ENCODE measurements around the gene TMTC1. TPM values are rescaled to one million over a fixed set of nuclear protein-coding genes. Genes with fewer than 3 reads are reported as not detected.

Gene TMTC1
- total and polyA plus RNA-seq, 2 of the 8 experiments (the other 6 are each of a cell fraction or from before 2014, with no cell fraction given): 15.4 to 20.8 TPM

GRCh38 chr12:29711381-29711780 lies 72.4 kb downstream of the TMTC1 start:
- no peaks in the 10 kb centered on the region for H3K79me2 ChIP-seq (ENCODE audit: control insufficient read depth in 1 of 2, insufficient read depth in 2 of 2, low read length in 2 of 2)
- no peaks in the 10 kb centered on the region for H3K23me2 ChIP-seq (ENCODE audit: low read depth, low read length)
- H4K91ac ChIP-seq (replicated peaks; ENCODE audit: insufficient read length, low read length): no peak overlapping the region
- no peaks in the 10 kb centered on the region for H4K20me1 ChIP-seq (replicated peaks in 1 of 2; ENCODE audit: control insufficient read depth in 1 of 2, insufficient read depth in 2 of 2, low read length in 2 of 2)
- H2BK120ac ChIP-seq (replicated peaks; ENCODE audit: low read depth, low read length): no peak overlapping the region
- no peak overlapping the region for H3K18ac ChIP-seq (ENCODE audit: extremely low read depth, low read length)
- H3K36me3 ChIP-seq (ENCODE audit: control insufficient read depth in 2 of 4, insufficient read depth in 4 of 4, low read length in 3 of 4): no peaks in the 10 kb centered on the region
- no peak overlapping the region for H3K9ac ChIP-seq (replicated peaks in 1 of 4; ENCODE audit: extremely low read depth in 1 of 4, low read depth in 3 of 4, low read length in 3 of 4)
- H2AK5ac ChIP-seq (ENCODE audit: low read depth, low read length): no peak overlapping the region
- WGBS, 2 experiments (ENCODE audit: extremely low coverage in 1 of 2, insufficient coverage in 1 of 2, insufficient read length in 1 of 2, insufficient replicate concordance in 2 of 2, low coverage in 1 of 2, low lambda C conversion rate in 2 of 2, missing lambda C conversion rate in 1 of 2): 81% methylated on average over 2 of the region's 2 CpGs; no CpG with 5 or more reads in 1 of the 2 experiments
- H3K27ac ChIP-seq (ENCODE audit: low read depth, low read length): no peak overlapping the region
- no peak overlapping the region for H3K4me2 ChIP-seq (ENCODE audit: insufficient read depth in 1 of 2, low read depth in 2 of 2, low read length in 2 of 2)
- no peaks in the 10 kb centered on the region; the same call in 1 of the 2 replicates for H3K79me1 ChIP-seq (ENCODE audit: low read depth, low read length)
- no peak overlapping the region for H2BK20ac ChIP-seq (ENCODE audit: low read length)
- no peak overlapping the region for H3K4ac ChIP-seq (replicated peaks; ENCODE audit: insufficient read length, low read depth, low read length)
- peaks cover 0 to 3% (median 1%) of the 10 kb centered on the region in 4 experiments; a peak in 3 of 7 replicates for H3K4me1 ChIP-seq (replicated peaks in 1 of 4; ENCODE audit: control insufficient read depth in 3 of 4, insufficient read depth in 4 of 4, low read length in 3 of 4)
- H3K56ac ChIP-seq (replicated peaks; ENCODE audit: insufficient read length, low read depth, low read length): no peak overlapping the region
- H2BK12ac ChIP-seq (ENCODE audit: low read depth, low read length): no peak overlapping the region
- H3K9me3 ChIP-seq (ENCODE audit: insufficient read depth in 2 of 2, low read depth in 1 of 2, low read length in 1 of 2): no peaks in the 10 kb centered on the region
- POLR2A ChIA-PET (ENCODE audit: partially characterized antibody): no interaction called here
- no peaks in the 10 kb centered on the region for H3K27me3 ChIP-seq (replicated peaks in 1 of 4; ENCODE audit: control insufficient read depth in 3 of 4, extremely low read depth in 1 of 4, insufficient read depth in 3 of 4, low read length in 3 of 4)
- FAIRE-seq (no peak), DNase-seq (ENCODE audit: low read depth in 1 of 2, low spot score in 2 of 2) (no peak)
- no peak overlapping the region for H2BK5ac ChIP-seq (ENCODE audit: low read depth, low read length)
- H2AFZ ChIP-seq (ENCODE audit: low read length): no peak overlapping the region
- H3K23ac ChIP-seq (ENCODE audit: insufficient read length): no peak overlapping the region
- no peak overlapping the region for H4K8ac ChIP-seq (ENCODE audit: extremely low read depth, insufficient read depth, low read length)
- no peak overlapping the region for H2BK15ac ChIP-seq (ENCODE audit: low read length)
- no peak overlapping the region for H4K5ac ChIP-seq (ENCODE audit: insufficient read length, low read depth, low read length)
- no peak overlapping the region for H3K4me3 ChIP-seq (ENCODE audit: extremely low read depth in 1 of 4, insufficient read depth in 2 of 4, low read depth in 3 of 4, low read length in 4 of 4)
- CTCF ChIA-PET (ENCODE audit: partially characterized antibody): interaction anchor here (0.5 to 0.6 kb wide), 2 partner anchors 91 to 910 kb away, joined by 3 to 4 read pairs; no protein-coding TSS in a partner anchor
- no peak overlapping the region for H3K14ac ChIP-seq (ENCODE audit: insufficient read length)
- no peak for TF ChIP-seq HDAC6 (IDR thresholded peaks at IDR 0.05; ENCODE audit: low read depth, low read length)
